ENCODE results near the gene PRDM2.
A peak's percentile ranks its signal among the peaks of the same experiment; 100 is the strongest.

The PRDM2 gene

GRCh38 chr1:13749543-13750341 is 49.8 kb downstream of the PRDM2 start (continued):
- no peak for TF ChIP-seq ZNF148 (tag by site-specific recombination; IDR thresholded peaks at IDR 0.05; ENCODE audit: borderline replicate concordance)
- no peak for TF ChIP-seq ZNF157 (tag by site-specific recombination; IDR thresholded peaks at IDR 0.05)
- TF ChIP-seq ZNF239 (tag by site-specific recombination; IDR thresholded peaks at IDR 0.05), result no peak
- no peak for TF ChIP-seq ZNF302 (tag by site-specific recombination; IDR thresholded peaks at IDR 0.05; ENCODE audit: low read depth)
- no peak for TF ChIP-seq GFI1B (tag by site-specific recombination; IDR thresholded peaks at IDR 0.05)
- TF ChIP-seq, protein P1, sequence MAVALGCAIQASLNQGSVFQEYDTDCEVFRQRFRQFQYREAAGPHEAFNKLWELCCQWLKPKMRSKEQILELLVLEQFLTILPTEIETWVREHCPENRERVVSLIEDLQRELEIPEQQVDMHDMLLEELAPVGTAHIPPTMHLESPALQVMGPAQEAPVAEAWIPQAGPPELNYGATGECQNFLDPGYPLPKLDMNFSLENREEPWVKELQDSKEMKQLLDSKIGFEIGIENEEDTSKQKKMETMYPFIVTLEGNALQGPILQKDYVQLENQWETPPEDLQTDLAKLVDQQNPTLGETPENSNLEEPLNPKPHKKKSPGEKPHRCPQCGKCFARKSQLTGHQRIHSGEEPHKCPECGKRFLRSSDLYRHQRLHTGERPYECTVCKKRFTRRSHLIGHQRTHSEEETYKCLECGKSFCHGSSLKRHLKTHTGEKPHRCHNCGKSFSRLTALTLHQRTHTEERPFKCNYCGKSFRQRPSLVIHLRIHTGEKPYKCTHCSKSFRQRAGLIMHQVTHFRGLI (tag by site-specific recombination; IDR thresholded peaks at IDR 0.05), result no peak
- TF ChIP-seq ZNF626 (tag by site-specific recombination; IDR thresholded peaks at IDR 0.05), result no peak
- TF ChIP-seq ZNF394 (tag by site-specific recombination; IDR thresholded peaks at IDR 0.05; ENCODE audit: borderline replicate concordance), result no peak
- TF ChIP-seq ZNF112 (tag by site-specific recombination; IDR thresholded peaks at IDR 0.05), result no peak
- TF ChIP-seq, protein P2, sequence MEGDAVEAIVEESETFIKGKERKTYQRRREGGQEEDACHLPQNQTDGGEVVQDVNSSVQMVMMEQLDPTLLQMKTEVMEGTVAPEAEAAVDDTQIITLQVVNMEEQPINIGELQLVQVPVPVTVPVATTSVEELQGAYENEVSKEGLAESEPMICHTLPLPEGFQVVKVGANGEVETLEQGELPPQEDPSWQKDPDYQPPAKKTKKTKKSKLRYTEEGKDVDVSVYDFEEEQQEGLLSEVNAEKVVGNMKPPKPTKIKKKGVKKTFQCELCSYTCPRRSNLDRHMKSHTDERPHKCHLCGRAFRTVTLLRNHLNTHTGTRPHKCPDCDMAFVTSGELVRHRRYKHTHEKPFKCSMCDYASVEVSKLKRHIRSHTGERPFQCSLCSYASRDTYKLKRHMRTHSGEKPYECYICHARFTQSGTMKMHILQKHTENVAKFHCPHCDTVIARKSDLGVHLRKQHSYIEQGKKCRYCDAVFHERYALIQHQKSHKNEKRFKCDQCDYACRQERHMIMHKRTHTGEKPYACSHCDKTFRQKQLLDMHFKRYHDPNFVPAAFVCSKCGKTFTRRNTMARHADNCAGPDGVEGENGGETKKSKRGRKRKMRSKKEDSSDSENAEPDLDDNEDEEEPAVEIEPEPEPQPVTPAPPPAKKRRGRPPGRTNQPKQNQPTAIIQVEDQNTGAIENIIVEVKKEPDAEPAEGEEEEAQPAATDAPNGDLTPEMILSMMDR (tag by site-specific recombination; IDR thresholded peaks at IDR 0.05), result no peak
- no peak for TF ChIP-seq SP3 (tag by site-specific recombination; IDR thresholded peaks at IDR 0.05)
- no peak for TF ChIP-seq ZNF837 (tag by site-specific recombination; IDR thresholded peaks at IDR 0.05)
- TF ChIP-seq ZNF473 (tag by site-specific recombination; IDR thresholded peaks at IDR 0.05), result no peak
- TF ChIP-seq GLI2 (tag by site-specific recombination; IDR thresholded peaks at IDR 0.05; ENCODE audit: borderline replicate concordance, low read depth), result no peak
- no peak for TF ChIP-seq ZNF23 (tag by site-specific recombination; IDR thresholded peaks at IDR 0.05; ENCODE audit: borderline replicate concordance)
- no peak for TF ChIP-seq ZNF426 (tag by site-specific recombination; IDR thresholded peaks at IDR 0.05)
- TF ChIP-seq ZNF202 (tag by site-specific recombination; IDR thresholded peaks at IDR 0.05; ENCODE audit: borderline replicate concordance), result no peak
- 0 out of 2 replicates have a peak, but pooled peaks have one; percentile 26 for TF ChIP-seq ZSCAN30 (tag by site-specific recombination; IDR thresholded peaks at IDR 0.05)
- no peak for TF ChIP-seq ZBTB21 (tag by site-specific recombination; IDR thresholded peaks at IDR 0.05)
- TF ChIP-seq, protein P3, sequence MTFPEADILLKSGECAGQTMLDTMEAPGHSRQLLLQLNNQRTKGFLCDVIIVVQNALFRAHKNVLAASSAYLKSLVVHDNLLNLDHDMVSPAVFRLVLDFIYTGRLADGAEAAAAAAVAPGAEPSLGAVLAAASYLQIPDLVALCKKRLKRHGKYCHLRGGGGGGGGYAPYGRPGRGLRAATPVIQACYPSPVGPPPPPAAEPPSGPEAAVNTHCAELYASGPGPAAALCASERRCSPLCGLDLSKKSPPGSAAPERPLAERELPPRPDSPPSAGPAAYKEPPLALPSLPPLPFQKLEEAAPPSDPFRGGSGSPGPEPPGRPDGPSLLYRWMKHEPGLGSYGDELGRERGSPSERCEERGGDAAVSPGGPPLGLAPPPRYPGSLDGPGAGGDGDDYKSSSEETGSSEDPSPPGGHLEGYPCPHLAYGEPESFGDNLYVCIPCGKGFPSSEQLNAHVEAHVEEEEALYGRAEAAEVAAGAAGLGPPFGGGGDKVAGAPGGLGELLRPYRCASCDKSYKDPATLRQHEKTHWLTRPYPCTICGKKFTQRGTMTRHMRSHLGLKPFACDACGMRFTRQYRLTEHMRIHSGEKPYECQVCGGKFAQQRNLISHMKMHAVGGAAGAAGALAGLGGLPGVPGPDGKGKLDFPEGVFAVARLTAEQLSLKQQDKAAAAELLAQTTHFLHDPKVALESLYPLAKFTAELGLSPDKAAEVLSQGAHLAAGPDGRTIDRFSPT (tag by site-specific recombination; IDR thresholded peaks at IDR 0.05), result peak; percentile 57; the same call in 1 of the 2 replicates
- no peak for TF ChIP-seq ZNF677 (tag by site-specific recombination; IDR thresholded peaks at IDR 0.05)
- TF ChIP-seq GLIS1 (tag by site-specific recombination; IDR thresholded peaks at IDR 0.05), result no peak
- TF ChIP-seq, protein P4, sequence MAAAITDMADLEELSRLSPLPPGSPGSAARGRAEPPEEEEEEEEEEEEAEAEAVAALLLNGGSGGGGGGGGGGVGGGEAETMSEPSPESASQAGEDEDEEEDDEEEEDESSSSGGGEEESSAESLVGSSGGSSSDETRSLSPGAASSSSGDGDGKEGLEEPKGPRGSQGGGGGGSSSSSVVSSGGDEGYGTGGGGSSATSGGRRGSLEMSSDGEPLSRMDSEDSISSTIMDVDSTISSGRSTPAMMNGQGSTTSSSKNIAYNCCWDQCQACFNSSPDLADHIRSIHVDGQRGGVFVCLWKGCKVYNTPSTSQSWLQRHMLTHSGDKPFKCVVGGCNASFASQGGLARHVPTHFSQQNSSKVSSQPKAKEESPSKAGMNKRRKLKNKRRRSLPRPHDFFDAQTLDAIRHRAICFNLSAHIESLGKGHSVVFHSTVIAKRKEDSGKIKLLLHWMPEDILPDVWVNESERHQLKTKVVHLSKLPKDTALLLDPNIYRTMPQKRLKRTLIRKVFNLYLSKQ (tag by site-specific recombination; IDR thresholded peaks at IDR 0.05; ENCODE audit: borderline replicate concordance), result no peak
- TF ChIP-seq ZBTB26 (tag by site-specific recombination; optimal IDR thresholded peaks at IDR 0.05), result peak; percentile 81
- TF ChIP-seq ZNF560 (tag by site-specific recombination; IDR thresholded peaks at IDR 0.05; ENCODE audit: borderline replicate concordance), result no peak
- TF ChIP-seq ZNF580 (tag by site-specific recombination; IDR thresholded peaks at IDR 0.05), result 0 out of 2 replicates have a peak, but pooled peaks have one; percentile 12

Measured in HEK293 (cell line).